ENCODE data around the gene ZNF717.
"Not testable (repeated sequence)": the region's sequence is repeated elsewhere in the genome, so short reads cannot be mapped to it uniquely, and the experiment has no call there.

DNA sequence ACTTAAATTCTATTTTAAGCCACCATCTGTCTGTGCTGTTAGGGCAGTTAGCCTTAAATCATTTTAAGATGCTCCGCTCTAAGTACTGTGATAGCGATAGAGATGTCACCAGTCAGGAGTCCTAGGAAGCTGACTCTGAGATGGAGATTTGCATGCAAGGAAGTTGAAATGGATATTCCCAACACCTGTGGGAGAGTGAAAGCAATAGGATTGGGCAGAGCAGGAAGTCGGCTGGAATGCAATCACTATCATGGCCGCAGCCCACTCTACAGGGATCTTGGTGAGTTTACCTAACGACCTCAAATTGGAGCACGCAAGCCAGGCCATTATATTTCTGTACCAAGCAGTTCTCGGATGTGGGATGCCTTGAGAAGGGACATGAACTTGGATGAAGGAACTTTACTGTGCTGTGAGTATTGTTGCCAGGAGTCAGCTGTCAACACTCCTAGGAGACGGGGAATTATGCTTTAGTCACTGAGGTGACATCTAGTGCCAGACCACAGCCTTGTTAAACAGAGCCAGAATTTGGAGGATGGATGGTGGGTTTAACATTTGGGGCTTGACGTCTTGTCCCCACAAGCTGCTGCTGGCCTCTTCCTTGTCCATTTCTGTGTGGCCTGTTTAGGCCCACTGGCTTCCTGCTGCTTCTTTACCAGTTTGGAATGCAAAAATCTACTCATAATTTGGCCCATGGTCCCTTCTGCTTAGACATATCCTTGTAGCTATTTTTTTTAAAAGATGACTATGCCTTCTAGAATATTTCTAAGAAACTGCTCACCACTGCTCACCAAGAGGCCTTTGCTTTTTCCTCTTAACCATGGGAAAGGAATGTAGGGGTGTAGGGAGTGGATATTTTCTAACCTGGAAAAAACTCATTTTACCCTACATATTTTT, 31.2 kb upstream of the ZNF717 start:
- TF ChIP-seq, protein P1, sequence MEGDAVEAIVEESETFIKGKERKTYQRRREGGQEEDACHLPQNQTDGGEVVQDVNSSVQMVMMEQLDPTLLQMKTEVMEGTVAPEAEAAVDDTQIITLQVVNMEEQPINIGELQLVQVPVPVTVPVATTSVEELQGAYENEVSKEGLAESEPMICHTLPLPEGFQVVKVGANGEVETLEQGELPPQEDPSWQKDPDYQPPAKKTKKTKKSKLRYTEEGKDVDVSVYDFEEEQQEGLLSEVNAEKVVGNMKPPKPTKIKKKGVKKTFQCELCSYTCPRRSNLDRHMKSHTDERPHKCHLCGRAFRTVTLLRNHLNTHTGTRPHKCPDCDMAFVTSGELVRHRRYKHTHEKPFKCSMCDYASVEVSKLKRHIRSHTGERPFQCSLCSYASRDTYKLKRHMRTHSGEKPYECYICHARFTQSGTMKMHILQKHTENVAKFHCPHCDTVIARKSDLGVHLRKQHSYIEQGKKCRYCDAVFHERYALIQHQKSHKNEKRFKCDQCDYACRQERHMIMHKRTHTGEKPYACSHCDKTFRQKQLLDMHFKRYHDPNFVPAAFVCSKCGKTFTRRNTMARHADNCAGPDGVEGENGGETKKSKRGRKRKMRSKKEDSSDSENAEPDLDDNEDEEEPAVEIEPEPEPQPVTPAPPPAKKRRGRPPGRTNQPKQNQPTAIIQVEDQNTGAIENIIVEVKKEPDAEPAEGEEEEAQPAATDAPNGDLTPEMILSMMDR (conservative IDR thresholded peaks at IDR 0.05; ENCODE audit: low read length), result not testable (repeated sequence)
- TF ChIP-seq EZH2phosphoT487 (IDR thresholded peaks at IDR 0.05; ENCODE audit: borderline replicate concordance, low read depth, low read length), result not testable (repeated sequence)
